ENCODE data around the gene AHDC1.

GRCh38 chr1:27576806-27577227 is 27.1 kb downstream of the AHDC1 start:
- no peak for TF ChIP-seq CTCF (IDR thresholded peaks at IDR 0.05)
- no peak for TF ChIP-seq POLR2A (IDR thresholded peaks at IDR 0.05)

All from stomach (tissue), 4 donors.